Hepatocyte (in vitro differentiated cells): ENCODE measurements around the gene CLIC6.

ENCODE experiments used
- CTCF ChIP-seq: fragments of 200-600 bp; sonication (generic); IDR thresholded peaks from 2 replicates; pipeline ENCODE4 v1.5.1; 2016; ENCODE audit warnings: antibody characterized with exemption, mild to moderate bottlenecking; ENCODE audit not compliant: poor library complexity
- EZH2 ChIP-seq: fragments of 200-600 bp; sonication (generic); IDR thresholded peaks from 2 replicates; pipeline ENCODE4 v1.6.1; 2016; ENCODE audit warnings: antibody characterized with exemption, mild to moderate bottlenecking, borderline replicate concordance

DNA sequence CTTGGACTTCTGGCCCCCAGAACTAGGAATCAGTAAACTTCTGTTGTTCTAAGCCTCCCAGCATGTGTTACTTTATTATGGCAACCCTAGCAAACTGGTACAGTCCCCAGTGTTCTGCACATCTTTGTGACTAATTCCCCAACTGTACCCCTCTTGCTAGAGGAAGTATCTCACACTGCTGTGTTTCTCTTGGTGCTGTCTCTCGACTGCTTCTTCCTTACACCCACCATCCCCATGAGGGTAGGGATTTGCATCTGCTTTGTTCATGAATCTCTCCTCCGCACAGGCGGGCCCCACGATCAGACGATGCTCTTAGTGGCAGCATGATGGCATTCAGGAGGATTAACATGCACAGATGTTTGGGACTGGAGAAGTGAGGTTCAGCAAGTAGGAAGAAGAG lies 46.7 kb downstream of the CLIC6 start:
- TF ChIP-seq CTCF = no peak
- no peak for TF ChIP-seq EZH2
